HEK293 (cell line): ENCODE measurements around the gene ANTXRL.

Experiments
- KLF1 ChIP-seq: fragments of 450-650 bp; formaldehyde crosslinking; IDR thresholded peaks from 2 replicates; pipeline ENCODE4 v1.5.1; 2016; ENCODE audit warnings: missing biosample characterization, missing genetic modification characterization
- YY1 ChIP-seq: fragments of 450-650 bp; formaldehyde crosslinking; IDR thresholded peaks from 2 replicates; pipeline ENCODE4 v1.5.1; 2018; ENCODE audit warnings: missing biosample characterization, missing genetic modification characterization
- ZNF274 ChIP-seq, 2 experiments: fragments of 200-500 bp in 1 of 2; fragments of 450-650 bp in 1 of 2; sonication (Bioruptor generic) in 1 of 2; formaldehyde crosslinking in 1 of 2; IDR thresholded peaks; 2 replicates each; pipeline versions ENCODE4 v1.5.1 to v1.6.1; 2014 to 2016; ENCODE audit warnings: borderline replicate concordance in 1 of 2, inconsistent platforms in 1 of 2, low read length in 1 of 2, missing biosample characterization in 1 of 2, missing genetic modification characterization in 1 of 2
- ZNF621 ChIP-seq: fragments of 450-650 bp; formaldehyde crosslinking; IDR thresholded peaks from 2 replicates; pipeline ENCODE4 v1.5.1; 2017; ENCODE audit warnings: missing biosample characterization, missing genetic modification characterization
- ZSCAN23 ChIP-seq: fragments of 450-650 bp; formaldehyde crosslinking; IDR thresholded peaks from 2 replicates; pipeline ENCODE4 v1.5.1; 2016; ENCODE audit warnings: missing biosample characterization, missing genetic modification characterization
- TF ChIP-seq, protein P1 (sequence below): fragments of 450-650 bp; formaldehyde crosslinking; IDR thresholded peaks from 2 replicates; pipeline ENCODE4 v1.5.1; 2016; ENCODE audit warnings: missing biosample characterization, missing genetic modification characterization
- TF ChIP-seq, protein P2 (sequence below): fragments of 450-650 bp; formaldehyde crosslinking; IDR thresholded peaks from 2 replicates; pipeline ENCODE4 v1.5.1; 2016; ENCODE audit warnings: missing biosample characterization, missing genetic modification characterization

DNA sequence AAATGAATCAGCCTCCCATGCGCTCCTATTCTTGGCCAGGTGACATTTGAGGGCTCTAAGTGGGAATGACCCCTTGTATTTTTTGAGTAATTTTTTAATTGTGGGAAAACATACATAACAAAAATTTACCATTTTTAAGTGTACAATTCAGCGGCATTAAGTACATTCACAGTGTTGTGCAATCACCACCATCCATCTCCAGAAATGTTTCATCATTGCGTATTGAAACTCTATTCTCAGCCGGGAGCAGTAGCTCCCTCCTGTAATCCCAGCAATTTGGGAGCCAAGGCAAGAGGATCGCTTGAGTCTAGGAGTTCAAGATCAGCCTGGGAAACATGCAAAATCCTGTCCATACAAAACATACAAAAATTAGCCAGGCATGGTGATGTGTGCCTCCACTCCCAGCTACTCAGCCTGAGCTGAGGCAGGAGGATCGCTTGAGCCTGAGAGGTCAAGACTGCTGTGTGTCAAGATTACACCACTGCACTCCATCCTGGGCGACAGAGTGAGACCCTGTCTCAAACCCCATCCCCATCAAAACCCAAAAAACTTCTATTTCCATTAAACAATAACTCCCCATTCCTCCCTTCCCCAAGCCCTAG is 2.5 kb downstream of the ANTXRL start:
- TF ChIP-seq, protein P1, sequence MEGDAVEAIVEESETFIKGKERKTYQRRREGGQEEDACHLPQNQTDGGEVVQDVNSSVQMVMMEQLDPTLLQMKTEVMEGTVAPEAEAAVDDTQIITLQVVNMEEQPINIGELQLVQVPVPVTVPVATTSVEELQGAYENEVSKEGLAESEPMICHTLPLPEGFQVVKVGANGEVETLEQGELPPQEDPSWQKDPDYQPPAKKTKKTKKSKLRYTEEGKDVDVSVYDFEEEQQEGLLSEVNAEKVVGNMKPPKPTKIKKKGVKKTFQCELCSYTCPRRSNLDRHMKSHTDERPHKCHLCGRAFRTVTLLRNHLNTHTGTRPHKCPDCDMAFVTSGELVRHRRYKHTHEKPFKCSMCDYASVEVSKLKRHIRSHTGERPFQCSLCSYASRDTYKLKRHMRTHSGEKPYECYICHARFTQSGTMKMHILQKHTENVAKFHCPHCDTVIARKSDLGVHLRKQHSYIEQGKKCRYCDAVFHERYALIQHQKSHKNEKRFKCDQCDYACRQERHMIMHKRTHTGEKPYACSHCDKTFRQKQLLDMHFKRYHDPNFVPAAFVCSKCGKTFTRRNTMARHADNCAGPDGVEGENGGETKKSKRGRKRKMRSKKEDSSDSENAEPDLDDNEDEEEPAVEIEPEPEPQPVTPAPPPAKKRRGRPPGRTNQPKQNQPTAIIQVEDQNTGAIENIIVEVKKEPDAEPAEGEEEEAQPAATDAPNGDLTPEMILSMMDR (tag by site-specific recombination) = no peak
- no peak for TF ChIP-seq ZNF621 (tag by site-specific recombination)
- TF ChIP-seq YY1 (tag by site-specific recombination) = no peak
- no peak for TF ChIP-seq ZNF274 (IDR thresholded peaks at IDR 0.05; ENCODE audit: low read length)
- no peak for TF ChIP-seq ZNF274 (tag by site-specific recombination; IDR thresholded peaks at IDR 0.05; ENCODE audit: borderline replicate concordance)
- TF ChIP-seq ZSCAN23 = no peak
- TF ChIP-seq, protein P2, sequence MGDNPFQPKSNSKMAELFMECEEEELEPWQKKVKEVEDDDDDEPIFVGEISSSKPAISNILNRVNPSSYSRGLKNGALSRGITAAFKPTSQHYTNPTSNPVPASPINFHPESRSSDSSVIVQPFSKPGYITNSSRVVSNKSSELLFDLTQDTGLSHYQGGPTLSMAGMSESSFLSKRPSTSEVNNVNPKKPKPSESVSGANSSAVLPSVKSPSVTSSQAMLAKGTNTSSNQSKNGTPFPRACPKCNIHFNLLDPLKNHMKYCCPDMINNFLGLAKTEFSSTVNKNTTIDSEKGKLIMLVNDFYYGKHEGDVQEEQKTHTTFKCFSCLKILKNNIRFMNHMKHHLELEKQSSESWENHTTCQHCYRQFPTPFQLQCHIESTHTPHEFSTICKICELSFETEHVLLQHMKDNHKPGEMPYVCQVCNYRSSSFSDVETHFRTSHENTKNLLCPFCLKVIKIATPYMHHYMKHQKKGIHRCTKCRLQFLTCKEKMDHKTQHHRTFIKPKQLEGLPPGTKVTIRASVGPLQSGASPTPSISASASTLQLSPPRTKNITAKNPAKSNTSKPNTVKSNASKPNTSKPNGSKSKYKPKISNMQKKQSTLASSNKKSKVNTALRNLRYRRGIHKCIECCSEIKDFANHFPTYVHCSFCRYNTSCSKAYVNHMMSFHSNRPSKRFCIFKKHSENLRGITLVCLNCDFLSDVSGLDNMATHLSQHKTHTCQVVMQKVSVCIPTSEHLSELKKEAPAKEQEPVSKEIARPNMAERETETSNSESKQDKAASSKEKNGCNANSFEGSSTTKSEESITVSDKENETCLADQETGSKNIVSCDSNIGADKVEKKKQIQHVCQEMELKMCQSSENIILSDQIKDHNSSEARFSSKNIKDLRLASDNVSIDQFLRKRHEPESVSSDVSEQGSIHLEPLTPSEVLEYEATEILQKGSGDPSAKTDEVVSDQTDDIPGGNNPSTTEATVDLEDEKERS (tag by site-specific recombination) = no peak
- no peak for TF ChIP-seq KLF1 (tag by site-specific recombination)
